ENCODE measurements around the gene DCLK2. TPM values are rescaled to one million over a fixed set of nuclear protein-coding genes. Genes with fewer than 3 reads are reported as not detected.

Gene DCLK2
- total RNA-seq, 1 experiment from 2014 or later = 2.7 TPM

GRCh38 chr4:150136481-150136880 is 58.2 kb downstream of the DCLK2 start (continued):
- TF ChIP-seq, protein P1, sequence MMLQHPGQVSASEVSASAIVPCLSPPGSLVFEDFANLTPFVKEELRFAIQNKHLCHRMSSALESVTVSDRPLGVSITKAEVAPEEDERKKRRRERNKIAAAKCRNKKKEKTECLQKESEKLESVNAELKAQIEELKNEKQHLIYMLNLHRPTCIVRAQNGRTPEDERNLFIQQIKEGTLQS (IDR thresholded peaks at IDR 0.05) = no peak

GRCh38 chr4:150139297-150139865 is 61.1 kb downstream of the DCLK2 start:
- Histone ChIP-seq H2AFZ (ENCODE audit: low read depth, low read length, poor library complexity, severe bottlenecking) (no peak overlapping the region), H3K27ac (ENCODE audit: low read depth, low read length) (no peak overlapping the region), H3K79me2 (ENCODE audit: insufficient read depth, low read length) (no peaks in the 10 kb centered on the region), H3K4me3 (replicated peaks in 1 of 2; ENCODE audit: low read depth in 1 of 2, low read length in 2 of 2) (no peak overlapping the region), H3K4me2 (ENCODE audit: low read length) (no peak overlapping the region), H3K9me3 (ENCODE audit: control insufficient read depth in 1 of 2, insufficient read depth in 1 of 2, low read depth in 1 of 2, low read length in 2 of 2) (no peaks in the 10 kb centered on the region), H4K20me1 (ENCODE audit: insufficient read depth) (no peaks in the 10 kb centered on the region), H3K9me2 (ENCODE audit: insufficient read depth) (no peaks in the 10 kb centered on the region), H3K36me3 (ENCODE audit: control insufficient read depth in 1 of 2, insufficient read depth in 2 of 2, low read length in 2 of 2) (no peaks in the 10 kb centered on the region), H3K9ac (ENCODE audit: low read length) (no peak overlapping the region), H3K27me3 (ENCODE audit: insufficient read depth, low read length) (no peaks in the 10 kb centered on the region), H3K4me1 (ENCODE audit: control insufficient read depth in 1 of 2, insufficient read depth in 2 of 2, low read length in 2 of 2) (peaks cover 0 to 15% of the 10 kb centered on the region in 2 experiments; a peak in 3 of 4 replicates)
- DNase-seq (ENCODE audit: low read depth, low spot score) (no peak), ATAC-seq (no peak)
- intact Hi-C loops (cut with micrococcal nuclease) = no loop called here
- RAD21 ChIA-PET (ENCODE audit: low non-redundant PET in 1 of 2, low total read pairs in 2 of 2, uncharacterized antibody in 2 of 2, unreplicated experiment in 2 of 2) = no interaction called here
- BruUV-seq (replicated peaks) = no TSS peak
- CTCF ChIA-PET = no interaction called here
- POLR2A ChIA-PET = no interaction called here
- TF ChIP-seq ZFX (IDR thresholded peaks at IDR 0.05) (no peak), POLR2A (IDR thresholded peaks at IDR 0.05; ENCODE audit: borderline replicate concordance, extremely low read depth, insufficient read depth, insufficient read length) (no peak), EZH2 (IDR thresholded peaks at IDR 0.05) (no peak), POLR2AphosphoS5 (IDR thresholded peaks at IDR 0.05; ENCODE audit: low read depth, low read length) (no peak), CBX3 (IDR thresholded peaks at IDR 0.05; ENCODE audit: low read depth) (no peak), ZBTB33 (IDR thresholded peaks at IDR 0.05; ENCODE audit: extremely low read depth, insufficient replicate concordance, low read length) (no peak), SRF (IDR thresholded peaks at IDR 0.05; ENCODE audit: low read depth) (no peak), TCF7L2 (IDR thresholded peaks at IDR 0.05; ENCODE audit: borderline replicate concordance, extremely low read depth, insufficient read depth, insufficient read length) (no peak), RAD21 (IDR thresholded peaks at IDR 0.05; ENCODE audit: low read depth) (no peak), REST (IDR thresholded peaks at IDR 0.05; ENCODE audit: low read depth) (no peak), CTCF (IDR thresholded peaks at IDR 0.05 in 2 of 3, conservative IDR thresholded peaks at IDR 0.05 in 1 of 3; ENCODE audit: borderline replicate concordance in 1 of 3, insufficient read depth in 1 of 3, low read depth in 2 of 3, low read length in 2 of 3) (no peak), EZH2phosphoT487 (IDR thresholded peaks at IDR 0.05; ENCODE audit: borderline replicate concordance) (no peak)

Data from HCT116 (cell line).